HG03342 (cell line): ENCODE measurements around the gene HDHD5.

Experiments
- ATAC-seq: cut with Tn5 transposase; IDR thresholded peaks from one replicate; pipeline ENCODE4 v1.9.1; 2021; ENCODE audit warnings: mild to moderate bottlenecking, moderate library complexity; ENCODE audit not compliant: unreplicated experiment

HDHD5 gene

DNA sequence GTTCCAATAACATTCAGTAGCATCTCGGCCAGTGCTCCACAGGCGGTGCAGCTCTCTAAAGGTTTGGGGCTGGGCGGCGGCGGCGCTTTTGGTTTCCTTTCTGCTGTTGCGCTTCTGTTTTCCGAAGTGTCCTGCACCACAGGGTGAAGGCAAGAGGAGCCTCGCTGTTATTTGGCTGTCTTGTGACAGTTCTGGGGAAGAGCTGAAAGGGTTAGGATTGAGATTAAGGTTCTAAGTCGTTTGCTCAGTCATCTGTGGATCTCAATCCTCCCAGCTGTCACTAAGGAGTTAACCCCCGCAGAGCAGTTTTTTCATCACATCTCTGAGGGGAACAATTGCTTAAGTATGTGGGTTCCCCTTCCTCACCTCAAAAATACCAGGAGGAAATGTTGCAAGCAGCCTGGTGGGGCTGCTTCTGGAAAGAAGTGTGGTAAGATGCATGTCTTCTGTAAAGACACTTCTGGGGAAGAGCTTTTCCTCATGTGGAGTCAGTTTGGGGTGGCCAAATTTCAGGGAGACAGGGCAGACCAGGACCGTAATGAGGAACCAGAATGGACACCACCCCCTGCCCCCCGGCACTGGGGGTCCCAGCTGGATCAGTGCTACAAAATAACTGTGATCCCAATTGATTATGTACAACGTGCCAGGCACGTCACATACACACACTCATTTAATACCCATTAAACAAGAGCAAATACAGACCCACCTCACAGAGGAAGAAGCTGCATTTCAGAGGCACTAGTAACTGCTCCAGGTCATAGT lies 52.1 kb downstream of the HDHD5 start:
- ATAC-seq = peak; percentile 64

DNA sequence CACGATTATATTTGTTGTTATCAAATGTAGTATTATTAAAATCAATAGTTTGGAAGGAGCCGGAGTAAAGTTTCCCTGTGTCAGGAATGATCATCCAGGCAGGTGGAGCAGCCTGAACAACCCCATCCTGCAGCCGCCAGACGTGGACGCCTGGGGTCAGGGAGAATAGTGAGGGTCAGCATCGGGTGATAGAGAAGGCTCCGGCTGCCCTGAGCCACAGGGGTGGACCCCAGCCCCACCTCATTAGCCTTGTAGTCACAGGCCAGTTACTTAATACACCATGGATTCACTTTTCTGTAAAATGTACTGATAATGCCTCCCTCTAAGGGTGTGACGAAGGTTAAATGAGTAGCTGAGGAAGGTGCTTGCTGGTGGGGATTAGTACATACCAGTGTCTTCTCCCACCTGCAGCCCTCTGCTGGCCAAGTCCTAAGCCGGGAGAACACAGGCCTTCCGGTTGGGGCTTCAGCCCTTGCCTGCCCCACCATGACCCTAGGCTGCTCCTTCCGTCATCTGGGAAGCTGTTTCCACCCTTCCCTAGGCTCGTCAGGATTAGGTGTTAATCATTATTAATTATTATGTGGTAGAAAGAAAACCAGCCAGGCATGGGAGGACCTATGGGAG lies 52.8 kb downstream of the HDHD5 start:
- ATAC-seq = peak; percentile 45

DNA sequence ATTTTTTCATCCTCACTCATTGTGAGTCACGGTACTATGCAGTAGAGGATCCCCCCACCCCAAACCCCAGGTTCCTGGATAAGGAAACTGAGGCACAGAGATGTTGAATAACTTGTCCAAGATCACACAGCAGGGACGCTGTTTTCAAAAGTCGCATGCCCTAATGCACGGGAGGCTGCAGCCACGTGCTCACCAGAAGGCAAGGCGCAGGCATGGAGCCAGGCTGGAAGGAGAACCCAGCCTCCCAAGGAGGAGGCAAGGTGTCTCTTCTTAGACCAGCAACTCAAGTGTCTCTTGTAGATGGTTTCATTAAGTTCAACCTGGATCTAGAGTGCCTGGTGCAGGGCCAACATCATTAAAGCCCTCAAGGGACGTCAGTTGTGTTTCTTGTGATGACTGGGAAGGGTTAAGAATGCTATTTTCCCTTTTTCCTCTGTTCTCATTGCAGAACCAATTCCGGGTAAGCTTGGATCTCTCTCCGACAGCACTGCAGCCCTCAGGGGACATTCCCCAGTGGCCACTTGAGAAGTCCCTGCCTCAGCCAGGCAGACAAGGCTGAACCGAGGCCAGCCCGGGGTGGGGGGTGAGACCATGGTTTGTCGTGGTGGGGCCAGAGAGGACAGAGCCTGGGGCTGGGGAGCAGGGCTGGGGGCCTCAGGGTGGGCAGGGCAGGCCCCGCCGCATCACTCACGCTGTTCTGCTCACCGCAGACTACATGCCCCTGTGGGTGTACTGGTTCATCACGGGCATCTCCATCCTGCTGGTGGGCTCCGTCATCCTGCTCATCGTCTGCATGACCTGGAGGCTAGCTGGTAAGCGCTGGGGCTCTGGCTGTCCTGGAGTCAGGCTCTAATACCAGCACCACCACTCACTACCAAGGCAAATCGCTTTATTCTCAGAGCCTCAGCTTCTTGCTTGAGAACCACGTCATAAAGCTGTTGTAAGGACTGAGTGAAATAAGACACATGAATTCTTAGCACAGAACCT lies 53.6 kb downstream of the HDHD5 start:
- no peak for ATAC-seq

DNA sequence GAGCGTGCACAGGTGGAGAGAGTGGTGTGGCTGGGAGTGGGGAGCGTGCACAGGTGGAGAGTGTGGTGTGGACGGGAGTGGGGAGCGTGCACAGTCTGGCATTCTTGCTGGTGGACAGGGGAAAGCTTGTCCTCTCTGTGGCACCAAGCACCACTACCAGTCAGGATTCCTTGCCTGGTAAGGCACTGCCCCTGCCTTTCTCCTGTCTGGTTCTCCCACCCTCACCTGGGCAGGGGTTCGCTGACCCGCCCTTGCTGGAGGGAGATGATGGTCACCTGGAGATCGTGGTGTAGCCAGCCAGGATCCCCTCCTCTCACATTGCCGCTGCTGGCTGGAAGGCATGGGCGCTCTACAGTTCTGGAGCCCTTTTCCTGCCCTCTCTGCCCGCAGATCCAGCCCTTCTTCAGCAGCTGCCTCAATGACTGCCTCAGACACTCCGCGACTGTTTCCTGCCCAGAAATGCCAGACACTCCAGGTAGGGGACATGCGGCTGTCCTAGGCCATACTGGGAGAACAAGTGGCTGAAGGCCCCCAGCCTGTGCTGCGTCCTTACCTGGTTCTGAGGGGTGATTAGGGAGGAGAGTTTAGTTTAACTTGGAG lies 54.6 kb downstream of the HDHD5 start:
- ATAC-seq = no peak

DNA sequence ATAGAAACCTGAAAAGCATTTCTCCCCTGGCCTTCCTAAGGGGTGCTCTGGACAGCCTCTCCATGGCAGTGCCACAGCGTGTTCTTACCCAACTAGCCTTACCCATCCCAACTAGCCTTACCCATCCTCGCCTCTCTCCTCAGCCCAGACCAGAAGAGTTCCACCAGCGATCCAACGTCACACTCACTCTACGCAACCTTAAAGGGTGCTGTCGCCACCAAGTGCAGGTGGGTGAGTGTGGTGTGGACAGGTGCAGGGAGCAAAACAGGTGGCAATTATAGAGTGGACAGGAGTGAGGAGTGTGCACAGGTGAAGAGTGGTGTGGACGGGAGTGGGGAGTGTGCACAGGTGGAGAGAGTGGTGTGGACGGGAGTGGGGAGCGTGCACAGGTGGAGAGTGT lies 55.7 kb downstream of the HDHD5 start:
- no peak for ATAC-seq

DNA sequence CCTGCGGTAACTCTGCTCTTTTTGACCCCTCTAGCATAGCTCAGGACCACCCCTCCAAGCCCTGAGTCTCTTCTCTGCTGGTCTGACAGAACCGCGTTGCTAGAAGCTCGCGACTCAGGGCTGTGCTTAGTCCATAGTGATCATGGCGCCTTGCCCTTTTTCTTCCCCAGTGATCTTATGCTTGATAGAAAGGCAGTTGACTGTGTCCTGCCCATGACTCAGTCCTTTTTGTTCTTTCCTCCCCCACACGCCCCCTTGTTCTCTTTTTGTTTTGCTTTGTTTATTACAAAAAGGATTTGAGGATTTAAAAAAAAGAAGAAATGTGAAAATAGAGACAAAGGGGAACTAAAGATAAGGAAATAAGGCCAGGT lies 56.8 kb downstream of the HDHD5 start:
- no peak for ATAC-seq

DNA sequence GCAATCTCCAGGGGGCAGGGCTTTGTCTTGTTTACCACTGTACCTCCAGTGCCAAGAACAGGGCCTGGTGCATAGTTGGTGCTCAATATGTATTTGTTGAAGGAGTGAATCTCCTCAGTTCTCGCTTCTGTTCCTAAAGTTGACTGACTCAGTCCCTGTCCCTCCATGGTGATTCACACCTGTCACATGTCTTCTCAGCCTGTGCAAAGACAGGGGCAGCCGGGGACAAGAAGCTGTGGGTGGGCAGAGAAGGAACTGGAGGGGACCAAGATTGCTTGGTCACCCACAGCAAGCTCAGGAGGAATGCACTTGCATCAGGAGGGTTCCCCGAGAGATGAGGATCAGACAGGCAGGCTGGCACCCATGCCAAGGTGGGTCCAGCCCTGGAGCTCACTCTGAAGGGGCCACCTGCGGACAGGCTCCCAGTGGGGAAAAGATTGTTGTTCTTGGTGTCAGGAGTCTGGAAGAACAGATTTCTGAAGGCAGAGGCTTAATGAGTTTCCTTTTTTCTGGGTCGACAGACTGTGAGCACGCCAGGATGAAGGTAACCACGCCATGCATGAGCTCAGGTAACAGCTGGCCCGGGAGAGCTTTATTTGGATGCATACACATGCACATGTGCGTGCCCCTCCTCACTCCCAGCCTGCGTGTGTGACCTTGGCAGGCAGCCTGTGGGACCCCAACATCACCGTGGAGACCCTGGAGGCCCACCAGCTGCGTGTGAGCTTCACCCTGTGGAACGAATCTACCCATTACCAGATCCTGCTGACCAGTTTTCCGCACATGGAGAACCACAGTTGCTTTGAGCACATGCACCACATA lies 57.4 kb downstream of the HDHD5 start:
- ATAC-seq = no peak

DNA sequence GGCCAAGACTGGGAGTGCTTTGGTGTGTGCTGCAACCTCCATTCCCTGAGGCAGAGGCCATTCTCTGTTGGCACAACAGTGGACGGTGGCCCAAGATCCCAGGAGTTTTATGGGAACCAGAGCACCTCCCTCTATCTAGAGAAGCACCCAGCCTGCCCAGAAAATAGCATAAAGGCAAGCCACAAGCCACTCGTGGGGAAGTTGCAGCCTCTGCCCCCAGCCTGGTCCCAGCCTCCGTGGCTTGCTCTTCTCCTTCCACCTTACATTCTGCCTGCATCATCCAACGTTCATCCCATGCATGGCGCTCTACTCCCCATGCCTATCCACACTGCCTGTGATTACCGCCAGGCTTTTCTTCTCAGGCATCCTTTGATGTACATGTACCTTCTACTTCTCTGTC lies 58.5 kb downstream of the HDHD5 start:
- ATAC-seq = no peak

DNA sequence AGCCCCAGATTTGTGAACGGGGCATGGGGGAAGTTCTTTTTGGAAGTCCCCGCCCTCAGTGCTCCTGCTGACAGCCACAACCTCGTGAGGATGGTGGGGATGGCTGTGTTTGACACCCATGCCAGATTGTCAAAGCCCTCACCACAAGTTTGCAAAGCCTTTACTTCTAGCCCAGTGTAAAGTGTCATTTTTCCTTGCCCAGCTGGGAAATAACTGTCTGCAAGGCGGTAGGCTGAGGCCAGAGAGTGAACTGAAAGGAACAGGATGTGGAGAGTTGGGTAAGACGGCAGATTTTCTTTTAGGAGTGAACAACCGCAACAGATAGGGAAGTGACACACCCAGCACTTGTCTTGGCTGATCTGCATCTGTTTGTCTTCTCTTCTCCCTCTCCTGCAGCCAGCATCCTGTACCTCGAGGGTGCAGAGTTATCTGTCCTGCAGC lies 60.7 kb downstream of the HDHD5 start:
- no peak for ATAC-seq

DNA sequence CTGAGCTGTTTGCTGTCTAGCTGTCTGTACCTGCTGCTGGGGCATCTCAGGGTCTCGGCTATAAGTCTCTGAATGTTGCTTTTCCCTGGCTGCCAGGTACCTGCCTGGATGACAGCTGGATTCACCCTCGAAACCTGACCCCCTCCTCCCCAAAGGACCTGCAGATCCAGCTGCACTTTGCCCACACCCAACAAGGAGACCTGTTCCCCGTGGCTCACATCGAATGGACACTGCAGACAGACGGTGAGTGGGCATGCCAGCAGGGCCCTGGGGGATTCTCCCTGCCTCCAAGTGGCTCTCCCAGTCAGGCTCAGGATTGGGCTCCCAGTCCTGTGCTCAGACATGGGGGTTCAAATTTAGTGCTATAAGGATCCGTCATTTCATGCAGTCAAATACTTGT lies 61.4 kb downstream of the HDHD5 start:
- ATAC-seq = no peak

DNA sequence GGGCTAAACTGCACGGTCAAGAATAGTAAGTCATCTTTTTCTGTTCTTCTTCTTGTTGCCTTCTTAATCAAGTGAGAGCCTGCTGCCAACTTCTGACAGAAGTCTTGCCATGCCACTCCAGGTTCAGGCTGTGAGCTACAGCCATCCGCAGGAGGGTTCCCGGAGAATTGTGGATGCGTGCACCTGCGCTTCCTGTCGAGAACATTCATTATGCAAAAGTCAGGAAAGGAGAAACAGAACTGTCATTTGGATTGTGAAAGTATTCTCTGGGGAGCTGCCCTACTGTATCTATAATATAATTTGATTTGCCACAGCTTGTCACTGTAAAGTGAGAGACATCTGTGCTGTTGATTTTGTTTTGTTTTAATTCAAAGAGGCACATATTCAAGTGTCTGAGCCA lies 62.0 kb downstream of the HDHD5 start:
- no peak for ATAC-seq

DNA sequence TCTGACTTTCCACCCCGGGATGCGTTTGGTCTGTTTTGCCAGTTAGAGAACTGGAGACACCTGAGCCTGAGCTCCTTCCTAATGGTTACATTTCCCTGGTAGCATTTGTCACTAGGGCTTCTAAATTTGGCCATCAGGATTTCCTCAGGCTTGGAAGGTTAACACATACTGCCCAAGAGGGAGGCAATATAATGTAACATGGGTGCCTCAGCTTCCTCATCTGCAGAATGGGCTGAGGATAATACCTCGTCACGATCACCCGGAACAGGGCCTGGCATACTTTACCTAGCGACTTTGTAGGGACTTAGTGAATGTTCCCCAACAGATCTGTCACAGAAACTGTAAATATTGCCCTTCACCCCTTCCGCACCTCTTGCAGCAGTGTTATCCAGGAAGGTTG lies 63.0 kb downstream of the HDHD5 start:
- ATAC-seq = no peak

DNA sequence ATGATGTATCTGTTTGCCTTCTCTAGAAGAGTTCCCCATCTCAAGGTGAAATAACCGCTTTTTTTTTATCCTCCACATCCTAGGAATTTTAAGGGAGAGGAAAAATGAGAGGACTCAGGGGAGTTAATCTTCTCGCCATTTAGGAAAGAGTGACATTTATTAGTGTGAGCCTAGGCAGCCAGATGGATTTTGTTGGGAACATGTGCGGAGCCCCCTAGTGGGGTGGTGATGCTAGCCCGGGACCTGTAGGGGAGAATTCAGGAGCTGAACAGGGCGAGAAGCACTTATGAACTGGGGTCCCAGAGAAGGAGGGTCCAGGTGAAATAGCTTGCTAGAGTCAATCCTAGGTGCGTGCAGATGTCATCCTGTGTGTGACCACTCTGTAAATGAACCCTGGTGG lies 63.5 kb downstream of the HDHD5 start:
- no peak for ATAC-seq

DNA sequence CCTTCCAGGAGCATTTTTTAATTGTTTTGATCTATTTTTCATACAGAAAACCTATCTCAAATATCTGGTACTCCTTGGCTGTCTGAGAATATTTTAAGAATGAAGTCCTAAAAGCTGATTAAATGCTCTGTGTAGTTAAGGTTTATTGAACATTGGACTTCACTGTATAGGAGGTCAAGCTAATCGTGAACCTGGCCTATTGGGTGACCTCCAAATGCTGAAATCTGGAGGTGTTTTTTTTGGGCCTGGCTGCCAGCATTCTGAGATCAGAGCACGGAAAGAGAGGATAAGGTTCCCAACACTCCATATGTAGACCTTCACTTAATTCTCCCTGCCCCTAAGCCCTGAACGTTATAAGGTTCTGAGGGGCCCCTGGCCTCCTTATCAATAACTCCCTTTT lies 66.0 kb downstream of the HDHD5 start:
- ATAC-seq = no peak

DNA sequence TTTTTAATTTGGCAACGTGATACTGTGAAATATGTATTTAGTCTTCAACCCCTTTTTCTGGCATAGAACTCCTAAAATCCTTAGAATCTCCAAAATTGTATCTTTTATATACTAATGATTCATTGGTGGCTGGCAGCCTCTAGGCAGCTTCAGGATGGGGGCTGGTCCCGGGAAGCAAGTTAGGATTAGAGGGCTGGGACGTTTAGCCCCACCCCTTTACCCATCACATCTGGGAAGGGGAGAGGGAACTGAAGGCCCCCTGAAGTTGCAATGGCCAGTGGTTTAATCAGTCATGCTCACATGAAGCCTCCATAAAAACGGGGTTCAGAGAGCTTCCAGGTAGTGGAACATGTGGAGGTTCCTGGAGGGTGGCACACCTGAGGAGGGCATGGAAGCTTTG lies 67.2 kb downstream of the HDHD5 start:
- no peak for ATAC-seq

DNA sequence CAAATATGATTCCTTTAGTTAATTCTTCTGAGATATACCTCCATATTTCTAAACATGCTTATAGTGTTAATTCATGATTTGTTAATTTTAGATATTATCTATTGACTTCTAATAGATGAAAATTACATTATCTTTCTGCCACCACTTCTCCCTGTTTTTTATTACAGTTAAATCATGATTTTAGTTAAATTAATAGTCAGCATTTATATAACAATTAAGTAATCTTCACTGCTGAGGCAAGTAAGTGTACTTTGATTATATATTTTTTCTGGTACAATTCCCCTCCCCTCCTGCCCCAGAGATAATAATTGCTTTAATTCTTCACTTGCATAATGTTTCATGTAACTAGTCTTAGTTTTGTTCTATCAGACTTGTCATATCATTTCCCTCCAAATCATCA lies 68.5 kb downstream of the HDHD5 start:
- no peak for ATAC-seq
